GM12874 (cell line): ENCODE measurements around the gene ARID1B.

Experiments used
- TF ChIP-seq, protein P1 (sequence below): IDR thresholded peaks from 2 replicates; pipeline ENCODE4 v1.5.1; 2011; ENCODE audit warnings: low read depth, mild to moderate bottlenecking, control low read depth, low read length, moderate library complexity; ENCODE audit not compliant: insufficient read depth

ARID1B gene

DNA sequence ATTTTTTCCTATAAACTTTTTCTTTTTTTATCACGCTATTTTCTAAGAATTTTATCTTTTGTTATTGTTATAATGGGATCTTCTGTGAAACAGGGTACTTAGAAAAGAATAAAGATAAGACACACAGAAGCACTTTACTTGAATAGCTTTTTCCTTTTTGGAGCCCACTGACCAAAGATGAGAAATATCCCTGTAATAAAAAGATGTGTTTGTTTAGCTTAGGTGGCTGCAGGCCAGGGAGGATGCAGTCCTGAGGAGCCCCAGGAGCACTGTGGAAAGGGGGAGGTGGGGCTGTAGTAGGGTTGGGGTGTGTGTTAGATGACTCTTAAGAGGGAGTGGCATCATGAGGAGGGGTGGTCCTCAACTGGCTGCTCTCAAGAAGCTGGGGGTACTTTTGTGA lies 128.6 kb downstream of the ARID1B start:
- TF ChIP-seq, protein P1, sequence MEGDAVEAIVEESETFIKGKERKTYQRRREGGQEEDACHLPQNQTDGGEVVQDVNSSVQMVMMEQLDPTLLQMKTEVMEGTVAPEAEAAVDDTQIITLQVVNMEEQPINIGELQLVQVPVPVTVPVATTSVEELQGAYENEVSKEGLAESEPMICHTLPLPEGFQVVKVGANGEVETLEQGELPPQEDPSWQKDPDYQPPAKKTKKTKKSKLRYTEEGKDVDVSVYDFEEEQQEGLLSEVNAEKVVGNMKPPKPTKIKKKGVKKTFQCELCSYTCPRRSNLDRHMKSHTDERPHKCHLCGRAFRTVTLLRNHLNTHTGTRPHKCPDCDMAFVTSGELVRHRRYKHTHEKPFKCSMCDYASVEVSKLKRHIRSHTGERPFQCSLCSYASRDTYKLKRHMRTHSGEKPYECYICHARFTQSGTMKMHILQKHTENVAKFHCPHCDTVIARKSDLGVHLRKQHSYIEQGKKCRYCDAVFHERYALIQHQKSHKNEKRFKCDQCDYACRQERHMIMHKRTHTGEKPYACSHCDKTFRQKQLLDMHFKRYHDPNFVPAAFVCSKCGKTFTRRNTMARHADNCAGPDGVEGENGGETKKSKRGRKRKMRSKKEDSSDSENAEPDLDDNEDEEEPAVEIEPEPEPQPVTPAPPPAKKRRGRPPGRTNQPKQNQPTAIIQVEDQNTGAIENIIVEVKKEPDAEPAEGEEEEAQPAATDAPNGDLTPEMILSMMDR = no peak

GRCh38 chr6:156906451-156906850 lies 129.3 kb downstream of the ARID1B start:
- TF ChIP-seq, protein P1 = no peak

DNA sequence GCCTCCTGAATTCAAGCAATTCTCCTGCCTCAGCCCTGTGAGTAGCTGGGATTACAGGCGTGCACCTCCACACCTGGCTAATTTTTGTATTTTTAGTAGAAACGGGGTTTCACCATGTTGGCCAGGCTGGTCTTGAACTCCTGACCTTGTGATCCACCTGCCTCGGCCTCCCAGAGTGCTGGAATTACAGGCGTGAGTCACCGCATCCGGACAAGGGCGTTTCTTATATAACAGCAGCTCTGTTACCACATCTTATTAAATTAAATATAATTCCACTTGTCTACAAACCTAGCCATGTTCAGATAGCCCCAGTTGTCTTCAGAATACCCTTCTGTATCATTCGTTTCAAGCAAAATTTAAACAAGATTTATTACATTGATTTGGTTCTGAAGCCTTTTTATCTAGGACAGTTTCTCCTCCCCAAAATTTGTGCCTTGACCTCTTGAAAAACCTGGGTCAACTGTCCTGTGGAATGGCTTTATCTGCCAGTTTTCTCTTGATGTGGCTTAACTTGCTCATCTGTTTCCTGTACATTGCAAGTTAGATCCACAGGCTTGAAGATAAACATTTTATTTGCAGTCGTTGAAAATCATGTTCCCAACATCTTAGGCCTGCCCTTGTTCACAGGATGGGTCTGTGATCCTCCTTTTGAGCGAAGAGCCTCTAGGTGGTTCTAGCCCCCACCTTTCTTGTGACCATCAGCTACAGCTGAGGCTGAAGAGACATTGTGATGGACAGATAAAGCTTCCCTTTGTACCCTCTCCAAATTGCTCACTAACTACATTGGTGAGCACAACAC lies 132.2 kb downstream of the ARID1B start:
- TF ChIP-seq, protein P1 = no peak

- TF ChIP-seq, protein P1 = no peak
Observed at GRCh38 chr6:156910011-156910334, 132.8 kb downstream of the ARID1B start.

DNA sequence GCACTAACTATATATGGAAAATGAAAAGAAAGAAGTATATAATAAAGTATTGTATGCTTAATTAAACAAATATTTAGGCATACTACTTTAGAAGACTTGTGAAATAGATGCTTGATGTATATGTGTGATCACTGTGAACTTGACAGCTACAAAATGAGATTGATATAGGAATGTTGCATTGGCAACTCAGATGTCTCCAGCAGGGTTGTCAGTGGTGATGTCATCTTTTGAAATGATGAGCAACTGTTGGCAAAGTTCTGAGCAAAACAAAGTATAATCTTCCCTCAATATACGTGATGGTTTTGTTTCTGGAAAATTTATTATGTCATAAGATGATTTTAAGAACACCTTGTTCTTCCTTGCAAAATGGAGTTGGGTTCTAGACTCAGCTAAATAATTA lies 133.8 kb downstream of the ARID1B start:
- TF ChIP-seq, protein P1 = no peak

DNA sequence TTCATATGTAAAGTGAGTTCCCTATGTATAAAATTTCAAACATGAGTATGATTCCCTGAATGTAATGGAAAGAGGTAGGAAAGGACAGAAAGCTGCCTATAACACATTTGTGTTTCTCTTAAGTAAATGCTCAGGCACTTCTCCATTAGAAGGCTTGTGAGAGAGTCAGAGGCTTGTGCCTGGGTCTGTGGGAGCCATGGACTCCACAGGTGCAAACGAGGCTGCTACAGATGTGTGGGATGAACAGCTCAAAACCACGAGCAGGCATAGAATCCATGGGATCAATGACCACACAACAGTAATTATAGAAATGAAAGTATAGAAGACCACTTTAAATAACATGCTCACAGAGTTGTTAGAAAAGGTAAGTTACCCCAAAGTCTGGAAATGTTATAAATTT lies 134.4 kb downstream of the ARID1B start:
- TF ChIP-seq, protein P1 = no peak

DNA sequence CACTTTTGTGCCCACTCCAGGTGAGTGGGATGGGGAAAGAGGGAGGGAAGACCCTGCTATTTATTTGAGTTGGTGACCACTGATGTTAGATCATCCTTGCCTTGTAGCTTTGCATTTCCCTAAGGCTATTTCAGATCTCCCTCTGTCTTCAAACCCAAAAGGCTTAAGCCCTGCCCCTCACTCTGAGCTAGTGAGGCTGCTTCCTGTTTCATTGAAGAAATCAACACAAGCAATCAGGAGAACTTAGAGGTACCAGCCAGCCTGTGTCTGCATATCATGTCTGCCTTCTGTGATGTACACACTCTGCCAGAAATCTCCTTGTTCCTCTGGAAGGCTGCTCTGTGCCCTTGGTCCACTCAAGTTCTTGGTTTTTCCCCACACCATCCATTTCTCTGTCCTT lies 135.3 kb downstream of the ARID1B start:
- TF ChIP-seq, protein P1 = no peak
